Measurements from ENCODE around the gene DDX47. TPM values are rescaled to one million over a fixed set of nuclear protein-coding genes. Genes with fewer than 3 reads are reported as not detected.

Gene DDX47
- total and polyA plus RNA-seq, 10 of the 15 experiments (the other 5 are each of a cell fraction or from before 2014, with no cell fraction given), result 84.8 to 266 (median 120) TPM

- no peak for TF ChIP-seq KDM1A (IDR thresholded peaks at IDR 0.05; ENCODE audit: borderline replicate concordance)
- peak in 1 of 2 experiments; percentile 67; a peak in 2 of 4 replicates for TF ChIP-seq BHLHE40 (IDR thresholded peaks at IDR 0.05; ENCODE audit: borderline replicate concordance in 1 of 2, low read depth in 2 of 2, low read length in 1 of 2)
- TF ChIP-seq CBX3 (IDR thresholded peaks at IDR 0.05; ENCODE audit: borderline replicate concordance, low read depth), result no peak
- peak; percentile 32; the same call in 1 of the 2 replicates for TF ChIP-seq SMAD5 (IDR thresholded peaks at IDR 0.05; ENCODE audit: low read depth)
- TF ChIP-seq BMI1 (IDR thresholded peaks at IDR 0.05; ENCODE audit: borderline replicate concordance), result no peak
- TF ChIP-seq MTA3 (IDR thresholded peaks at IDR 0.05; ENCODE audit: borderline replicate concordance, low read length), result no peak
- no peak for TF ChIP-seq CEBPB (IDR thresholded peaks at IDR 0.05; ENCODE audit: borderline replicate concordance in 1 of 2, low read depth in 2 of 2, low read length in 2 of 2)
- no peak for TF ChIP-seq JUNB (IDR thresholded peaks at IDR 0.05)
- TF ChIP-seq E2F8 (IDR thresholded peaks at IDR 0.05; ENCODE audit: low read depth, partially characterized antibody), result no peak
- TF ChIP-seq IRF3 (IDR thresholded peaks at IDR 0.05), result no peak
- no peak for TF ChIP-seq SKIL (IDR thresholded peaks at IDR 0.05; ENCODE audit: low read depth, poor library complexity, severe bottlenecking)
- TF ChIP-seq DPF2 (IDR thresholded peaks at IDR 0.05), result peak; percentile 37; the same call in 1 of the 2 replicates
- TF ChIP-seq NRF1 (conservative IDR thresholded peaks at IDR 0.05; ENCODE audit: low read depth, low read length), result peak; percentile 98
- no peak for TF ChIP-seq ZSCAN29 (IDR thresholded peaks at IDR 0.05)
- TF ChIP-seq ELK1 (IDR thresholded peaks at IDR 0.05; ENCODE audit: low read depth, low read length), result no peak
- no peak for TF ChIP-seq ZBTB40 (IDR thresholded peaks at IDR 0.05; ENCODE audit: borderline replicate concordance)
- no peak for TF ChIP-seq PAX5 (IDR thresholded peaks at IDR 0.05; ENCODE audit: borderline replicate concordance, low read depth, low read length)
These were observed 26.2 kb upstream of the DDX47 start (continued) for GRCh38 chr12:12786706-12787601.

All from GM12878 (cell line).